Left renal pelvis (tissue), 4 donors: ENCODE data around the gene DTWD2. TPM values are rescaled to one million over a fixed set of nuclear protein-coding genes. Genes with fewer than 3 reads are reported as not detected.
"Not testable (repeated sequence)": the region's sequence is repeated elsewhere in the genome, so short reads cannot be mapped to it uniquely, and the experiment has no call there.

ENCODE experiments used
- DNase-seq, 4 donors: peaks; one replicate each; pipeline ENCODE4 v3.0.0-alpha.2; 2013; ENCODE audit warnings: low read depth in 4 of 4, low spot score in 3 of 4
- polyA plus RNA-seq, 4 donors: library from polyadenylated mRNA; unstranded; fragments of 120-200 nt; gene quantifications; one replicate each; pipeline ENCODE4 v1.2.1, GENCODE V29; 2013; ENCODE audit not compliant: insufficient read length in 4 of 4

Gene DTWD2
- polyA plus RNA-seq, 4 donors = 6.9 to 17.2 (median 14.4) TPM

DNA sequence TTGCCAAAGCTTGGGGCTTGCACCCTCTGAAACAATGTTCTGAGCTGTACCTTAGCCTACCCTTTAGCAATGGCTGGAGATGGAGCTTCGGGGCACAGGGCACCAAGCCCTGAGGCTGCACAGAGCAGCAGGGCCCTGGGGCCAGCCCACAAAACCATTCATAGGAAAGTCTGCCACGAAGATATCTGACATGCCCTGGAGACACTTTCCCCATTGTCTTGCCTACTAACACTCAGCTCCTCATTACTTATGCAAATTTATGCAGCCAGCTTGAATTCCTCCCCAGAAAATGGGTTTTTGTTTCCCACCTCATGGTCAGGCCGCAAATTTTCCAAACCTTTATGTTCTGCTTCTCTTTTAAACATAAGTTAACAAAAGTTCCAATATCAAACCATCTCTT lies 105.7 kb downstream of the DTWD2 start:
- DNase-seq = no peak

DNA sequence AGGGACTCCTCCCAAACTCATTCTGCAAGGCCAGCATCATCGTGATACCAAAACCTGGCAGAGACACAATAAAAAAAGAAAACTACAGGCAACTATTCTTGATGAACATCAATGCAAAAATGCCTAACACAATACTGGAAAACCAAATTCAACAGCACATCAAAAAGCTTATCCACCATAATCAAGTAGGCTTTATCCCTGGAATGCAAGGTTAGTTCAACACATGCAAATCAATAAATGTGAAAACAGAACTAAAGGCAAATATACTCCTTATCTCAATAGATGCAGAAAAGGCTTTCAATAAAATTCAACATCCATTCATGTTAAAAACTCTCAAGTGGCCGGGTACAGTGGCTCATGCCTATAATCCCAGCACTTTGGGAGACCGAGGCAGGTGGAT lies 111.5 kb downstream of the DTWD2 start:
- not testable (repeated sequence) for DNase-seq

DNA sequence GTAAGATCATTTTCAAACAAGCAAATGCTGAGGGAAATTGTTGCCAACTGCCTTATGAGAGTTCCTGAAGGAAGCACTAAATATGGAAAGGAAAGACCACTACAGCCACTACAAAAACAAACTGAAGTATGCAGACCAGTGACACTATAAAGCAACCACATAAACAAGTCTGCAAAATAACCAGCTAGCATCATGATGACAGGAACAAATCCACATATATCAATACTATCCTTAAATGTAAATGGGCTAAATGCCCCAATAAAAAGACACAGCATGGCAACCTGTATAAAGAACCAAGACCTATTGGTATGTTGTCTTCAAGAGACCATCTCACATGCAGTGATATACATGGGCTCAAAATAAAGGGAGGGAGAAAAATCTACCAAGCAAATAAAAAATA lies 113.2 kb downstream of the DTWD2 start:
- DNase-seq = no peak

DNA sequence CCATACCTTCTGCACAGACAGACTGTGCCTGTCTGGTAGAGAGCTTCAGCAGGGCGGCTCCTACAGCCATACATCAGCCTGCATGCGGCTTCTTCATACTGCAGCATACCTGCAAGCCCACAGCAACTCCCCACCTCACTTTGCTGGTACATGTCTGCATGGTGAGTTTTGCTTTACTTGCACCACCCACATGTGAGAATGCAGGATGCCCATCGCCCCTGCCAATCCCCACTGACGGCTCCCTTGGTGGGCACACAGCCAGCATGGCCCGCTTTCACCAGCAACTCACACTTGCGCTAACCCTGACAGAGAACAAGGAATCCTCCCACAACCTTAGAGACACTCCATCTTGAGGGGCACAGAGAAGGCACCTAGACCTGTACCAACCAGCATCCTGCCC lies 114.9 kb downstream of the DTWD2 start:
- DNase-seq = no peak

DNA sequence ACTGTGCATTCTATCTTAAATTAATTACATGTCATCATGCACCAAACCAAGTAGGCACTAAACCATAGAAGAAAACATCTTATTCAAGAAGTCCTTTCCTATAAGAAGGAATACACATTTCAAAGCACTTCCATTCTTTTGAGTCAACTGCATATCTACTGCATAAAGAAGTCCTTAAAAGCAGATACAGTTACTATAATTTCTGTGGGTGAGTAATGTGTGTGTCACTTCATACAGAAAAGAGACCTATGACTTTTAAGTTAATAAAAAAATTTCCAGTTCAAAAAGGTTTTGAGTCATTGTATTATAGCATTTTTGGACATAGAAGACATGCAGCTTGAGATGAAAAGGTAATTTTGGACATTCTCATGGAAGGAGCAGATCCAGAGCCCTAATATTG lies 125.0 kb downstream of the DTWD2 start:
- no peak for DNase-seq

DNA sequence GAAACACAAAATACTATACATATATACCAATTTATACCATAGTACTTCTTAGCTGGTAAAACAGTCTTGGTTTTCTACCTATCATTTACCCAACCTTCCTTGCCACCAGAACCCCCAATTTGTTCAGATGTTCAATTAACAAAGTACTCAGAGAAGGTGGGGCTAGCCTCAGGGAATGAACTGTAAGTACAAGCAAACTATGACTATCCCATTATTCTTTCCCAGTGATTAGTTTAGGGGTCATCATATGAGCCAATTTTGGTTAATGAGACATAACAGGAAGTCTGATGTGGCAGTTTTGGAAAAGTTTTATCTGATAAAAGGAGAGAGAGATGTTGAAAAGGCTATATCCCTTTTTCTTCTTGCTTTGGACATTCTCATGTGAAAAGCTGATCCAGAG lies 125.8 kb downstream of the DTWD2 start:
- no peak for DNase-seq

DNA sequence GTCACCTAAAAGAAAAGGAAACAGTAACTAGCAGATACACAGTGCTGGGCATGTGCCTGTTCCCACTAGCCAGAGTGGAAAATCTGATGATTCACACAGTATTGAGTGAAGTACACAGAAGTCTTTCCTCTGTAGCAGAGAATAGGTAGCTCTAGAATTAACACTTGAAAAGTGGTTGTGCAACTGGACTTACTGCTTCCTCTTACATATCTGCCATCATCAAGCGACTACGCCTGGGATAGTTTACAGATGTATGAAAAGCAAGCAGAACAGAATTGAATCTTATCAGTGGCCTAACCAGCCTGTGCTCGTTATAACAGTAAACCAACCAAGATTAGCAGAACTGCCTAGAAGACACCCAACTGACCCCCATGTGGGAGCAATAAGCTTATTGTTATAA lies 130.6 kb downstream of the DTWD2 start:
- DNase-seq = no peak

DNA sequence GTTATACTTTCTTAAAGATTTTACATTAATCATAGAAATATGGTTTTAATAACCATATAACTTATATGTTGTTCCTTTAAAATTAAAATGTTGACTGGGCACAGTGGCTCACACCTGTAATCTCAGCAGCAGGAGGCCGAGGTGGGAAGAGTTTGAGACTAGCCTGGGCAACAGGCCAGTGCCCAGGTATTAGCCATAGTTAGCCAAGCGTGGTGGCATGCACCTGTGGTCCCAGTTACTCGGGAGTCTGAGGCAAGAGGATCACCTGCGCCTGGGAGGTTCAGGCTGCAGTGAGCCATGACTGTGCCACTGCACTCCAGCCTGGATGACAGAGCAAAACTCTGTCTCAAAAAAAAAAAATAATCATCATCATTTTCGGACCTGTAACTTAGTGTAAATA lies 133.5 kb downstream of the DTWD2 start:
- no peak for DNase-seq

DNA sequence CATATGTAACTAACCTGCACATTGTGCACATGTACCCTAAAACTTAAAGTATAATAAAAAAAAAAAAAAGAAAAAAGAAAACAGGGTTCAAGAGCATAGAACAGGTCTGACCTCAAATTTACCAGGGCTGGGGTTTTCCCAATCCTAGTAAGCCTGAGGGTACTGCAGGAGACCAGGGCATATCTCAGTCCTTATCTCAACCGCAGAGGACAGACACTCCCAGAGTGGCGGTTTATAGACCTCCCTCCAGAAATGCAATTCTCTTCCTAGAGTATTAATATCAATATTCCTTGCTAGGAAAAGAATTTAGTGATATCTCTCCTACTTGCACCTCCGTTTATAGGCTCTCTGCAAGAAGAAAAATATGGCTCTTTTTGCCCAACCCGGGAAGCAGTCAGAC lies 136.6 kb downstream of the DTWD2 start:
- DNase-seq = not testable (repeated sequence)

DNA sequence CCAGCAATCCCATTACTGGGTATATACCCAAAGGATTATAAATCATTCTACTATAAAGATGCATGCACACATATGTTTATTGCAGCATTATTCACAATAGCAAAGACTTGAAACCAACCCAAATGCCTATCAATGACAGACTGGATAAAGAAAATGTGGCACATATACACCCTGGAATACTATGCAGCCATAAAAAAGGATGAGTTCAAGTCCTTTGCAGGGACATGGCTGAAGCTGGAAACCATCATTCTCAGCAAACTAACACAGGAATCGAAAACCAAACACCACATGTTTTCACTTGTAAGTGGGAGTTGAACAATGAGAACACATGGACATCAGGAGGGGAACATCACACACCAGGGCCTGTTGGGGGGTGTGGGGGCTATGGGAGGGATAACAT lies 138.8 kb downstream of the DTWD2 start:
- DNase-seq = not testable (repeated sequence)

DNA sequence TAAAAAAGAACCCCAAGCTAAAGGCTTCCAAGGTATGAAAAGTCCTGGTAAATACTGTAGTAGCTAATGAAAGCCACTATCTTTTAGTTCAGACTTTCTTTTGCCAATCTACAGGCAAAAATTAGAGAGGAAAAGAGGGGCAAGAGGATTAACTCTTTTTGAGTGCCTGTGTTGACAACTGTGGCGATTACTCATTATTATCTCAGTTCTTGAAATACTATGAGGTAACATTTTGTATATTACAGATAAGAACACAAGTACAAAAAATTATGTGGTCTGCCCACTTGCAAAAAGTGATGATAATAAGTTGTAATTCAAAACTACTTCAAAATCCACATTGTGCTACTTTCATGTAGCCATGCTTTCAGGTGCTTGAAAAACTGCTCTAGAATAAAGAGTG lies 144.0 kb downstream of the DTWD2 start:
- no peak for DNase-seq

DNA sequence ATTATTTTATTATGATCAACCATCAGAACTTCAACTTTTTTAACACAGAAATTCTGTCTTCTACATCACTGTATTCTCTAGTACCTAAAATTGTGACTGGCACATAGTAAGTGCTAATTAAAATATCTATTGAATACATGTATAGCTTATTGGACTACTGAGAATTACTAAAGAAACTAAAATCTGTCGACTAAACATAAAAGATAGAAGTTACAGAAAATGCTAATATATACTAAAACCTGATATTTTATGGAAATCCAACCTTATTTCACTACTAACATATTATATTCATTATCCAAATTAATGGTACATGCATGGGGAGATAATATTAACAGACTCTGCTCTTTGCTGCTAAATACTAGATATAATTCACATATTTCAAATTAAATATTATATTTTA lies 153.6 kb downstream of the DTWD2 start:
- DNase-seq = no peak

DNA sequence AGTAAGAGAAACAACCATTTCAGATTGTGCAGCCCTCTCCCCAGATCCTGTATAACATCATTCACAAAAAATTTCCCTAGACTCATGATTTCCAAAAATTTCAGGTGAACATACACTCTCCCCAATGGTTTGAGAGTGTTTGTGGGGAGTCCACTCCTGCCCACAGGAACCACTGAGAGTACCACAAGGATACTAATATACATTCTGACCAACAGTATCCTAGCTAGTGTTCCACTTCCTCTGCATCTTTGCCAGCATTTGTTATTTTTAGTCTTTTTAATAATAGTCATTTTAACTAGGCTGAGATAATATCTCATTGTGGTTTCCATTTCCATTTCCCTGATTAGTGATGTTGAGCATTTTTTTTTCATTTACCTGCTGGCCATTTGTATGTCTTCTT lies 155.4 kb downstream of the DTWD2 start:
- DNase-seq = no peak

DNA sequence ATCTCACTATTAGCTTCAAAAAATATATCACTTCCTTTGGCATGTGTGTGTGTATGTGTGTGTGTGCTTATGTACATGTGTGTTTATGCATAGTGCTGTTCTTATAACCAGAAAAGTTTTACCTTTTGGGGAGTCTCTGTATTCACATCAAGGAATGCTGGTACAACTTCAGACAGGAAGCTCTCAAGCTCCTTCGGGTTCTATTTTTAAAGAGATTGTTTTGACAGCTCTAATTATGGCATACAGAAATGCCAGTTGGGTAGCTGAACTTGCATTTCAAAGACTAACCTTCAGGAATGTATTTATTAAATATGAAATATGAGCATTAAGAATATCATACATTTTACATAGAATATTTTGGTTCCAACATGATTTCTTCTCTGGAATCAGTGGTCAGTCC lies 163.1 kb downstream of the DTWD2 start:
- no peak for DNase-seq

DNA sequence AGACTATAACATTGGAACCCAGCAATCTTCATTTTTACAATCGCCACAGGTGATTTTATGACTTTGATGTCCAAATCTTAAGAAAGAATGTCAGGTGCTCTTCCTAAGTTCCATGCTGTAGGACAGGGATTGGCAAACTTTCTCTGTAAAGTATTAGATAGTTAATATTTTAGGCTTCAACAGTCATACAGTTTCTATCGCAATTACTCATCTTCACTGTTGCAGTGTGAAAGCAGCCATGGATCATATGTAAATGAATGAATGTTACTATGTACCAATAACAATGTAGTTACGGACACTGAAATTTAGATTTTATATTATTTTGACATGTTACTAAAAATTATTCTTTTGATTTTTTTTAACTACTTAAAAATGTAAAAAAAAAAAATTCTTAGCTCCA lies 169.7 kb downstream of the DTWD2 start:
- no peak for DNase-seq

DNA sequence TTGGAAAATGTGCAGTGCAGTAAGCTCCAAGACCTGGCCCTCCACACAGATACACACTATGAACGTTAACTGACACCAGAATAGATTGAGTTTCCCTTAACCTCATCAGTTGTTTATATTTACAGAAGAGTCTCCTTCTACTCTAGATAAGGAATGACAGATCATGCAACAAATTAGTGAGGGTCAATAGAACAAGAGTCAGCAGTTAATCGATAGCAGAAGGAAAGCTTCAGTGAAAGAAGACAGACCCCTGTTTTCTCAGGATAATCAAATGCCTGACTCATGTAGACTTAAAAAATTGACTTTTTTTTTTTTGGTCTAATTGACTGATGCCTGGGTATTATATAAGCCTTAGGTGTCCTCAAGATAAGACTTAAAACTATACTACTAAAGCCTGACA lies 179.9 kb downstream of the DTWD2 start:
- DNase-seq = no peak

DNA sequence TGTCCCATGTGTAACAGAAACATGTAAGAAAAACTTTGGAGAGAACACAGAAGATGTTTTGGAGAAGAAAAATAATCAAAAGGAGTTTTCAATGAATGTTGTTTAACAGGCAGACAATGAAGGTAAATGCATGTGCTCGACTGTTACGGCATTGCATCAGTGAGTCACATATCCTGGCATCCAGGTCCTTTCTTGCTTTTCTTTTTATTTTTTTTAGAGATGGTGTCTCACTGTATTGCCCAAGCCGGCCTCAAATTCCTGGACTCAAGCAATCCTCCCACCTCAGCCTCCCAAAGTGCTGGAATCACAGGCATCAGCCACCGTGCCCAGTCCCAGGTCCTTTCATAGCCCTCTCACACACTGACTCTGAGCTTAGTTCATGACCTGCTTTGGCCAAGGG lies 181.8 kb downstream of the DTWD2 start:
- no peak for DNase-seq

DNA sequence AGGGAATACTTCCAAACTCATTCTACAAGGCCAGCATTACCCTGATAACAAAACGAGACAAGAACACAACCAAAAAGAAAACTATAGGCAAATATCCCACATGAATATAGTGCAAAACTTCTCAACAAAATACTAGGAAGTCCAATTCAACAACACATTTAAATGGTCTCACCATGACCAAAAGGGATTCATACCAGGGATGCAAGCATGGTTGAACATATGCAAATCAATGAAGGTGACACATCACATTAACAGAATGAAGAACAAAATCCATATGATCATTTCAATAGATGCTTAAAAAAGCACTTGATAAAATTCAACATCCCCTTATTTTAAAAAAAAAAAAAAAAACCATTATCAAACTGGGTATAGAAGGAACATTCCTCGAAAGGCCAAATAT lies 186.0 kb downstream of the DTWD2 start:
- DNase-seq = no peak

DNA sequence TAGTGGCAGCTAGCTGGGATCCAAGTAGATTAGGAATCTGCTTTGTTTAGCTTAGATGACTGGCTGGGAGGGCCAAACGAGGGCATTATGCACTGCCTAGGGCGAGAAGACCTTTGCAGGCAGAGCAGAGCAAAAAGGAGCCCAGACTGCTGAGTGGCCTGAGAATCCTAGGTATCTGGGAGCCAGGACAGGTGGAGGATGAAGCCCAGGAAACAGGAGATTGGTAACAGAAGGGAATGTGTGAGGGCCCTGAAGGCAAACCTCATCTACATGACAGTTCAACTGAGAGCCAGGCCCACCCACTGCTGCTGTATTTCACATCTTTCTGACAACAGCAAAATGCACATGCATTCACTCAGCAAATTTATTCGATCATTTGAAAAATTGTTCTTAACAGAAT lies 192.3 kb downstream of the DTWD2 start:
- no peak for DNase-seq

DNA sequence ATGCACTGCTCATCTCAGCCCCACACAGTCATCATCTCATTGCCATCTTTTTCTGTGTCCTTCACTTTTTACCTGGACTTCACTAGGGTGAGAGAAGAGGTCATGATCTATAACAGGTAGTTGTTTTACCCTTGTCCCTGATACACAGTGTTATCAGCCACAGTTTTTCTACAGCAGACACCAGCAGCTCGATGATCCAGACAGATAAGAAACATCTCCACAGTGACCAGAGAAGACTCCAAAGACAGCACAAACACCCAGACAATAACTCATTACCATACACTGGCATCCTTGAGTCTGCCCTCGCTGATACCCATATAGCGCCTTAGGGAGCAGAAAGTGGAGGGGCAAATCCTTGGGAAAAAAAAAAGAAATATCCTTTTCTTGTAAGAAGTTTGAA lies 194.1 kb downstream of the DTWD2 start:
- DNase-seq = no peak

DNA sequence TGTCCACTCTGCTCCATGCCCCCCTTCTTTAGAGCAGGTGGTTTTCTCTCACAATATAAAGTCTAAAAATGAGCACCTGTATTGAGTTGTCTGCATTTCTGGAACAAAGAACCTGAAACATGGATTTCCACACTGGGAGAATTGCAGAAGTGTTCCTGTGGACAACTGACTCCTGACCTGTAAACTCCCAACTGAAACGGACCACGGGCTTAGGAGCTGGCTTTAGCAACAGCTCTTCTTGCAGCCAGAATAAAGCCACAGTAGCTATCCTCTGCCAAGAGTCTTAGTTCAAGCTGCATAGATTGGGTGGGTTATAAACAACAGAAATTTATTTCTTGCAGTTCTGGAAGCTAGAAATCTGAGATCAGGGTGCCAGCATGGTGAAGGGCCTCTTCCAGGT lies 194.7 kb downstream of the DTWD2 start:
- no peak for DNase-seq

DNA sequence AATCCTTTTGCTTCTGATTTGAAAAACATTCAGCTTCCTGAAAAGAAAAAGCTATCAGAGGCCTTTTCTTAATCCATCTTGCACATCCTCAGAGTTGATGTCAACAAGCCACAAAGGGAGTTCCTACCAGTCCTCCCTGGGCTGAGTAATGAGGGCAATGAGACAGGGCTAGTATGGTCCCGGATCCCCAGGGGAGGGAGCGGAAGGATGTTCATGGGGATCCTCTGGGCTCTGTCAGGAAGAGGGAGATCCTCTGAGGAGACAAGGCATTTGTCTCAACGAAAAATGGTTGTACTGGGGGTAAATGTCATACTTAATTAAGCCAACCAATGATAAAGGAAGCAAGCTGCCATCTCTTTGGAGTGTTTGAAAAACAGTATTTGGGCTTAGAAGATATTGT lies 195.3 kb downstream of the DTWD2 start:
- DNase-seq = no peak

DNA sequence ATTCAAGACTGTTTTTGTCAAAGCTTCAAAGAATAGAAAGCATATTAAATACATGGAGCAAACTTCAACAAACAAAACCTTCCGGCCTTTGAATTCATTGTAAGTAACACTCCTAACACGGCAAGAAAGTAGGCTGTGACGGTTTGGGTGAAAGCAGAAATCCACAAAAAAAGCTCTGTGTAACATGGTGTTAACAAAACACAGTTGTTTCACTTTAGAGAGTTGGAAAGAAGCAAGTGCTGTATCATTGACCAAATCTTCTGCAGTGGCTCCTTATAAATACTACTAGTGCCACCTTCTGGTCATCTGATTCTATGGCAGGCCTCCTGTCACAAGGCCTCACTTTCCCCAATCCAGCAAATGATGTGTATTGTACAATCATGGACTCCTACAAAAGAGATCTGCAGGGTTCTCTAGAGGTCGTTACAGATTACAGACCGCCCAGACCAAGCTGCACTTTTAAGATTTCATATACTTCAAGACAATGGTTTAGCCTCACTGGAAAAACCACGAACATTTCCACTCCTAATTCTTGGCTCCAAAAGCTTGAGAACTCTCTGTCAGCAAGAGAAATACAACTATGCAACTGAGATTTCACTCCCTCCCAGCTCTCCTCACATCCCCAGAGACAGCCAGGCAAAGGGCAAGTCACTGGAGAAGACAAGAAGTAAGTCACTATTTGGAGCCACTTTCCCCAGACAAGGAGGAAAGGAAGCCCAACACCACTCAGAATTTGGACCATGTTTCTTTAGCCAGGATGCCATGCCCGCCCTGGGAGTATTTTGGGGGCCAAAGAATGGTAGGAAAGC lies 196.2 kb downstream of the DTWD2 start:
- peak; percentile 41 to 65 (median 62) for DNase-seq
